Measurements from ENCODE around the gene MICAL2. TPM values are rescaled to one million over a fixed set of nuclear protein-coding genes. Genes with fewer than 3 reads are reported as not detected.

MICAL2 gene
- total and polyA plus RNA-seq, 10 of the 15 experiments (the other 5 are each of a cell fraction or from before 2014, with no cell fraction given), result 0.90 to 5.6 (median 2.4) TPM

- TF ChIP-seq CUX1 (IDR thresholded peaks at IDR 0.05; ENCODE audit: insufficient replicate concordance, low read depth, low read length) (no peak), ZNF217 (IDR thresholded peaks at IDR 0.05) (peak; percentile 87), SMC3 (IDR thresholded peaks at IDR 0.05; ENCODE audit: borderline replicate concordance, low read length) (no peak), MEF2A (IDR thresholded peaks at IDR 0.05; ENCODE audit: insufficient read depth, low read depth, low read length) (peak; percentile 99), EED (IDR thresholded peaks at IDR 0.05; ENCODE audit: low read depth) (peak; percentile 92), STAT3 (IDR thresholded peaks at IDR 0.05; ENCODE audit: low read depth, low read length) (peak; percentile 95; the same call in 1 of the 2 replicates), SMARCA5 (IDR thresholded peaks at IDR 0.05) (0 out of 2 replicates have a peak, but pooled peaks have one; percentile 70), HDAC2 (IDR thresholded peaks at IDR 0.05) (no peak), BCLAF1 (IDR thresholded peaks at IDR 0.05) (no peak), WRNIP1 (IDR thresholded peaks at IDR 0.05; ENCODE audit: borderline replicate concordance, low read depth, low read length) (no peak), RELB (IDR thresholded peaks at IDR 0.05; ENCODE audit: low read depth) (peak; percentile 97), EP300 (IDR thresholded peaks at IDR 0.05; ENCODE audit: borderline replicate concordance in 1 of 2, control insufficient read depth in 1 of 2, low read depth in 2 of 2, low read length in 2 of 2) (peak; percentile 97 to 98), PBX3 (IDR thresholded peaks at IDR 0.05; ENCODE audit: insufficient replicate concordance, low read depth, low read length) (no peak), ZBTB33 (IDR thresholded peaks at IDR 0.05) (no peak), YY1 (IDR thresholded peaks at IDR 0.05; ENCODE audit: low read depth, low read length) (no peak)
Measured at GRCh38 chr11:12174477-12175143, 64.2 kb downstream of the MICAL2 start (continued).
